GM18526 (cell line): ENCODE results near the gene GSTT4.
"Not testable (repeated sequence)": the region's sequence is repeated elsewhere in the genome, so short reads cannot be mapped to it uniquely, and the experiment has no call there.

Experiments
- POLR2A ChIP-seq: IDR thresholded peaks from 3 replicates; pipeline ENCODE4 v1.6.1; 2011; ENCODE audit not compliant: insufficient read length; ENCODE audit errors: extremely low read depth

The GSTT4 gene

DNA sequence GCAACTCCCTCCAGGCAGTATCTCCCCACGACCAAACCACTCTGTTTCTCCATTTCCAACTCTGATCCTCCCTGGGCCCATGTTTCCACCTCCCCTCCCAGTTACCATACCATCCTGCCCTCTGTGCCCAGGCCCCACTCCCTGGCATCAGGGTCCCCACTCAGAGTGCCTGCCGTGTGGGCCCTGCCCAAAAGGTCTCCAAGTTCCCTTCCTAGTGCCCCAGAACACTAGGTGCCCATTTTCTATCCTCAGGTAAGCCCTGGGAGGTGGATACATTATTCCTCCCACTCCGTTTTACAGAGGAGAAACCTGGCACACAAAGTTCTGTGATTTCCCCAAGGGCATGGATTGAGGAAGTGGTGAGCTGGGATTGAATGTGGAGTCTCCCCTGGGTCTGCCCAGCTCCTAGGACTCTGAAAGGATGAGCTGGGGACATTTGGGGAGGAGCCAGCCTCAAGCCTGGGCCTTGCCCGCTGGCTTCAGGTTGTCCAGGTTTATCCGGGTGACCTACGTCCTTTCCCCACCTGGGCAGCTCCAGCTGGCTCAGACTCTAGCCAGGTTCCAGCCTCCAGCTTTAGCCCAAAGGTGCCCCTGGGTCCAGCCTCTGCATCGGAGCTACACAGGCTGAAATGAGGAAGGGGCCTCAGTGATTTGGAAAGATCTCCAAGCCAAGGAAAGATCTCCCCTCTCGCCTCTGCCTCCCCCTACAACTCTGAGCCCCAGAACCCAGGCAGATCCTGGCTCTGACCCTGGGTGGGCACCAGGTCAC, 2.2 kb upstream of the GSTT4 start:
- TF ChIP-seq POLR2A: no peak

DNA sequence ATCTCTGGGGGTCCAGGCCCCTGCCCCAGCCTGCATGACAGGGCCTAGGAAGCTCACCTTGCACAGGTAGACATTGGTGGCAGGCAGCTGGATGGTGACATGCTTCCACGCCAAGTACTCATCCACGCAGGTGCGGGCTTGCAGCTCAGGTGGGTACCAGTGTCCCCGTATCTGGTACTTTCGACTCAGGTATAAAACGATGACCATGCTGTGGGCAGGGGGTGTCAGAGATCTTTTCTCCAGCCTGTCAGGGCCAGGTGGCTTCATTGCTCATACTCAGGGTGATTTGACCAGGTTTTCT, 1.6 kb upstream of the GSTT4 start:
- TF ChIP-seq POLR2A: no peak

DNA sequence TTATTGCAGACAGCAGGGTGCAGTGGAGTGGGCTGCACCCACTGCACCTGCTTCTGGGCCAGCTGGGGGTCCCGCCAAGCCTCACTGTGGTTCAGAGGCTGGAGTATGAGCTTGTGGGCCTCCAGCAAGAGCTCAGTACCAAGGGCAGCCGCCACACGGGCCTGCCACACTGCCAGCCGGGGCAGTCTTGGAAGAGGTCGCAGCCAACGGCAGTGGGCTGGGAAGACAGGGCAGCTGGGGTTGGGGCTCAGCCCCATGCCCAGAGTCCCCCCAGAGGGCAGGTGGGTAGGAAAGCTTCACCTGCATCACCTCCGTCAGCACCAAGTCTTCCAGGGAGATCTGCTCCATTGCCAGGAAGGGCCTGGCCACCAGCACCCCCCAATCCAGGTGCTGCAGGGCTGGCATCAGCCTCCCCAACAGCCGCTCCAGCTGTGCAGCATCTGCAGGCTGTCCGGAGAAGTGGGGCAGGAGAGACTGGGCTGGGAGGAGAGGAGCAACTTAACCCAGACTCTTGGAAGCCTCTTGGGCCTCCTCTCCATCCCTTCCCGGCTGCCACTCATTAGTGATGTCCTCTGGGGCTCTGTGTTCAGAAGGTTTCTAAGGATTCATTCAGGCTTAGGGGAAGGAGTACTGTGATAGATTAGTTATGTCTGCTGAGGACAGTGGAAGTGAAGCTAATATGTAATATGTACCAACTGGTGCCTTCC, 1.1 kb upstream of the GSTT4 start:
- no peak for TF ChIP-seq POLR2A

DNA sequence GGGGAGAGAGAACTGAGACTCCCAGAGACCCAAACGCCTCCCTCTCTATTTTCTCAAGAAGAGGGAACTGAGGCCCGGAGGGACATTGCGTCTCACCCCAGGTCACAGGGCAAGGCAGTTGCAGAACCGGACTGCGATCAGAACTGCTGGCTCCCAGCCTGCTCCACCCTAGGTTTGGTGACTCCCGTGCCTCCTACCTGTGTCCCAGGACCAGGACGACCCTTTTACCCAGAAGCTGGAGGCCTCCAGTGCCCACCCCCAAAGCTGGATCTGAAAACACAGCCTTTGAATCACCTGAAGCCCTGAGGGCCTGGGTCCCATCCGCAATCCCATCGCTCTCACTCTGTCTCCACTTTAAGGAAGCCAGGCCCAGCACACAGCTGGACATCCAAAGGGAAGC, 1.4 kb downstream of the GSTT4 start:
- TF ChIP-seq POLR2A: no peak

DNA sequence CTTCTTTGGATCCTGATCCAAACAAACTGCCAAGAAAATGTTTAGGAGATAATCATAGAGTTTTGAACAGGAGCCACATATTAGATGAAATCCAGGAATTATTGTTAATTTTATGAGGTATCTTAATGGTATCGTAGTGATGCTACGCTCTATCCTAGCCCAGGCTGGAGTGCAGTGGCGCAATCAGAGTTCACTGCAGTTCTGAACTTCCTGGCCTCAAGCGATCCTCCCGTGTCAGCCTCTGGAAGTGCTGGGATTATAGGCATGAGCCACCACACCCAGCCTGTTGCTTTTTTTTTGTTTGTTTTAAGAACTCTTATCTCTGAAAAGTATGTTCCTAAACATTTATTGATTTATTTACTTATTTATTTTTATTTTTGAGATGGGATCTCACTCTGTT, 2.4 kb downstream of the GSTT4 start:
- no peak for TF ChIP-seq POLR2A

DNA sequence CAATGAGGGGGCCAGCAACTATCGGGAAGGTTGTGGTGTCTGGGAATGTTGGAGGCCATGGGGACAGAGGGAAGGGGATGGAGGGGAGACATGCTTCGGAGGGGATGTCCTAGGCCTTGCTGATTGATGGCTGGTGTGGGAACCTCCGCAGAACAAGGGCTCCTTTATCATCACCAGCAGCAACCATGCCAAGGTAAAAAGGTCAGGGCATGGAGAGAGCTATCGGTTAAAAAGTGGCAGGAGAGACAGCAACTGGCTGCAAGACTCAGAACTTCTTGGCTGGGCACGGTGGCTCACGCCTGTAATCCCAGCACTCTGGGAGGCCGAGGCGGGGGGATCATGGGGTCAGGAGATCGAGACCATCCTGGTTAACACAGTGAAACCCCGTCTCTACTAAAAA, 3.0 kb downstream of the GSTT4 start:
- no peak for TF ChIP-seq POLR2A

DNA sequence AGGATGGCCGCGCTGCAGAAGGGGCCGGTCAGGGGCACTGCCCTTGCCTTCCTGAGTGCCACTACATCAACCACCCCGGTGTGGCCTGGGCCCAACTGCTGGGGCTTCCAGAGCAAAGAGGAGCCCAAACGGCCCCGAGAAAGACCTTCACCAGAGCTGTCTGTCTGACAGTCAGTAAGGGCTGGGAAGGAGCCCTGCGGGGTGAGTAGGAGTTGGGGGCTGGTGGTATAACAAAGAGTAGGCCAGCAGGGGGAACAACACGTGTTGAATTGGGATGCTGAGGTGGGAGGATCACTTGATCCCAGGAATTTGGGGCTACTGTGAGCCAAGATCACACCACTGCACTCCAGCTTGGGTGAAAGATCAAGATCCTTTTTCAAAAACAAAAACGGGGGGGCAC, 3.9 kb downstream of the GSTT4 start:
- TF ChIP-seq POLR2A: no peak

DNA sequence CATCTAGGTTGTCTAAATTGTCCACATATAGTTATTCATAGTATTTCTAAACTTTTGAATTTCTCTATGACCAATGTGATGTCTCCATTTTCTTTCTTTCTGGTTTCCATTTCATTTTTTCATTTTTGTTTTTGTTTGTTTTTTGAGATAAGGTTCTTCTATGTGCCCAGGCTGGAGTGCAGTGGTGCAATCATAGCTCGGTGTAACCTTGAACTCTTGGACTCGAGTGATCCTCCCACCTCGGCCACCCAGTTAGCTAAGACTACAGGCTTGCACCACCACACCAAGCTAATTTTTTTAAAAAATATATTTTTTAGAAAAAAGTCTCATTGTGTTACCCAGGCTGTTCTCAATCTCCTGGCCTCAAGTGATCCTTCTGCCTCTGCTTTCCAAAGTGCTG, 8.2 kb downstream of the GSTT4 start:
- TF ChIP-seq POLR2A: no peak

DNA sequence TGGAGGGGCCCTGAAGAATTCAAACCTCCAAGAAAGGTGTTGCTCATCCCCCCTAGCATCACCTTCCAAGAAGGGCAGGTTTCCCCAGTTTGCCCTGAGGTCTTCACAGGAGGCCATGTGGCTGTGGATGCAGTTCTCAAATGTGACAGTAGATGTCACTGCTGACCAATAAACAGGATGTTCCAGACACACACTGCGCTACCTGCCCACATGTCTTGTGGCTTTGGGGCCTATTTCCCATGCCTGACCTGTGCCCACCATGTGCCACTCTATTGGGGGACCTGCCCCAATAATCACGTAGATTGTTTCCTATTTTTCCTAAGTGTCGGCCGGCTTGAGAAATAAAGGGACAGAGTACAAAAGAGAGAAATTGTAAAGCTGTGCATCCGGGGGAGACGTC, 20.8 kb downstream of the GSTT4 start:
- no peak for TF ChIP-seq POLR2A

DNA sequence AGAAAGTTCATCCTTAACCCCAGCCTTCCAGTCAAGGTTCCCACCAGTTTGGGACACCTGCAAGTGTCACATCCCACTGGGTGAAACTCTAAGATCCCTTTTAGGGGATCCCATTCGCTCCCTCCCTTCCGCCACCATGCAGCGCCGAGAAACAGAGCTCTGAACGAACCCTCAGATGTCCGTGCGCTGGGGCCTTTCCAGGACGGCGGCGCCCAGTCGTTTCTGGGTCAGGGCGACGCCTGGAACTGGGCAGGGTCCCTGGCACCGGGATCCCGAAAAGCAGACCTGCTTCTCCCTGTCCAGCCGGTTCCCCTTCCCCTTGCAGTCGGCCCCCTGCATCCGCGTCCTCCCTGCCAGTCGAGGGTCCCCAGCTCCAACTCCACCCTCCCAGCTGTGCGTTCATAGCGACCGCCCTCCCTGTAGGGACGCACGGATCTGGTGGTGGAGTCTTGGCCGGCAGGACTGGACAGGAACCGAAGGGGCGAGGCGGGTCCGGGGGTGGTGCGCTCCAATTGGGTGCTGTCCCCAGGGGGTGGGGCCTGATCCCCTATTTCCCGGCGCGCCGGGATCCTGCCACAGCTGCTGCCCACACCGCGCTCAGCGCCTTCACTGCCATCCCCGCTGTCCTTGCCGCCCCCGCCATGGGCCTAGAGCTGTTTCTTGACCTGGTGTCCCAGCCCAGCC, 25.6 kb downstream of the GSTT4 start, which contains the start of gene GSTT2:
TSS of gene GSTT2 (plus strand) at position 578 of the 684 bp plus-strand sequence.
- not testable (repeated sequence) for TF ChIP-seq POLR2A

DNA sequence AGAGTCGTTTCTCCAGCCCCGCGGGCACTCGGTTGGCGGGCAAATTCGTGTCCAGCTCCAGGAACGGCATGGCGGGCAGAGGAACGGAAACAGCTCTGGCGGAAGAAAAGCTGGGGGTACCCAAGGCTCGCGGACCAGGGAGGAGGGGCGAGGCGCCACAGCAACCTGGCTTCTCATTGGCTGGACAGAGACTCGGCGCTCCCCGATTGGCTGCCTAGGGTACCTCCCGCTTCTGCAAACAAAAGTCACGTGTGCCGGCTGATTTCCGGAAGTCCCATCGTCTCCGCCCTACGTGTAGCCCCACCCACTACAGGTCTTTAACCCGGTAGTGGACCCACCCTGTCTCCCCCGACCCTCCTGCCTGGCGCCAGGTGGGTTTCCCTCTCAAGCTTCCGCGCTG, 30.9 kb downstream of the GSTT4 start, which contains the start of gene DDT:
TSS of gene DDT (minus strand) at position 97 of the 400 bp plus-strand sequence. CDS start at position 70, 27 bp downstream.
- TF ChIP-seq POLR2A: not testable (repeated sequence)

DNA sequence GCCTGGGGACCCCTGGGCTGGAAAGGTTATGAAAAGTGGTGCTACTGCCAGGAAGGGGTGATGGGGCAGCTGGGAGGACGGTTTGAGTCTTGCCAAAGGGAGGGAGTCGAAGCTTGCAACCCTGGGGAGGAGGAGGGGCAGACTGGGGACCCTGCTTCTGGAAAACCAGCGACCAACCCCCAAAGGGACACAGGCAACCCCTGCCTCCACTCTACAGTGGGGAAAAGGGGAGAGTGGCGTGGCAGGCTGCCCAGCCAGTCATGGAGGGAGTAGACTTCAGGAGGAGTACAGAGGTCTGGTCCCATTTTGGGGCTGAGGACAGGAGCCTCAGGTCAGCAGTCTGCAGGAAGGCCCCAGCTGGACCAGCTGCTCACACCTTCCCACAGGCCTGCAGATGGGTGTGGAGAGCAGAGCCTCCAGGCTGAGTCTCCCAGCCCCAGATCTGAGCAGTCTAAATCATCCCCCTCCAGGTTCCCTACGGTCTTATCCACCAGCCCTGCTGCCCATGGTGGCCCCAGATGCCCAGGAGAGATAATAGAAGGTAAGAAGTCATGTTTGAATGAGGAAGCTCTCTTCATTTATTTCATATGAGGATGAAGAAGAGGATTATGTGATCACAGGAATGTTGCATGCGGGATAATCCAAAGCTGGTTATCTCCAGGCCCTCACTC, 34.3 kb downstream of the GSTT4 start:
- no peak for TF ChIP-seq POLR2A

DNA sequence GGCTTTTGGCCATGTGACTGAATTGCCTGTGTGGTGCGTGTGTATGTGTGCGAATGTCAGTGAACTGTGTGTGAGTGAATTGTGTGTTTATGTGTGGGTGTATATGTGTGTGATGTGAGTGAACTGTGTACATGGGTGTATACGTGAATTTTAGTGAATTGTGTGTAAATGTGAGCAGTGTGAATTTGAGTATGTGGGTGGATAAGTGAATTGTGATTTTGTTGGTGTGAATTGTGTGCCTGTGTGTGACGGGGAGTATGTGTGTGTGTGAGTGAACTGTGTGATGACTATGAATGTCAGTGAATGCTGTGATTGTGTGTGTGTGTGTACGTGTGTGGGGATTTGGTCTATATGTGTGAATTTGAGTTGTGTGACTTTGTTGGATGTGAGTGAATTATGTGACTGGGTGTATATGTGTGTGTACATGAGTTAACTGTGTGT, 35.0 kb downstream of the GSTT4 start:
- no peak for TF ChIP-seq POLR2A

DNA sequence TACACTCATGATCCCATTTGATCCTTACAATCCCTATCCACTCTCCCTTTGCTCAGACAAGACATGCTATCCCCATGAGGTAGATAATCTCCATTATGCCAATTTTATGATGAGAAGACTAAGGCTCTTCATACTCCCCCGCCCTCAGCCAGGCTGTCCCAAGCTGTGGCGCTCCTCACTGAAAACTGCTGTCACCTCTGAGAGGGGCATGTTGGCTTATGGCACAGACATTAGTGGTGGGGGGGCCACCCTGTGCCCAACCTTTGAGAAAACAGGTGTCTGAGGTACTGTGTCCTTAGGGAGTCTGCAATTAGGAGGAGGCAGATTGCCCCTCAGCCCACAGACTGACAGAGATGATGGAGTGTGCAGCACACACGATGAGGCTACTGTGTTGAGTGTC, 36.2 kb downstream of the GSTT4 start:
- TF ChIP-seq POLR2A: no peak

DNA sequence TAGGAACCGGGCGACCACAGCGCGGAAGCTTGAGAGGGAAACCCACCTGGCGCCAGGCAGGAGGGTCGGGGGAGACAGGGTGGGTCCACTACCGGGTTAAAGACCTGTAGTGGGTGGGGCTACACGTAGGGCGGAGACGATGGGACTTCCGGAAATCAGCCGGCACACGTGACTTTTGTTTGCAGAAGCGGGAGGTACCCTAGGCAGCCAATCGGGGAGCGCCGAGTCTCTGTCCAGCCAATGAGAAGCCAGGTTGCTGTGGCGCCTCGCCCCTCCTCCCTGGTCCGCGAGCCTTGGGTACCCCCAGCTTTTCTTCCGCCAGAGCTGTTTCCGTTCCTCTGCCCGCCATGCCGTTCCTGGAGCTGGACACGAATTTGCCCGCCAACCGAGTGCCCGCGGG, 38.7 kb downstream of the GSTT4 start, which contains the start of gene DDTL:
TSS of gene DDTL (plus strand) at position 321 of the 400 bp plus-strand sequence. CDS start at position 348, 27 bp downstream.
- TF ChIP-seq POLR2A: not testable (repeated sequence)
